GM18867 (cell line): ENCODE measurements around the gene TIFAB.

Experiments
- ATAC-seq: cut with Tn5 transposase; IDR thresholded peaks from one replicate; pipeline ENCODE4 v1.9.1; 2021; ENCODE audit warnings: mild to moderate bottlenecking, moderate library complexity; ENCODE audit not compliant: unreplicated experiment

The TIFAB gene

DNA sequence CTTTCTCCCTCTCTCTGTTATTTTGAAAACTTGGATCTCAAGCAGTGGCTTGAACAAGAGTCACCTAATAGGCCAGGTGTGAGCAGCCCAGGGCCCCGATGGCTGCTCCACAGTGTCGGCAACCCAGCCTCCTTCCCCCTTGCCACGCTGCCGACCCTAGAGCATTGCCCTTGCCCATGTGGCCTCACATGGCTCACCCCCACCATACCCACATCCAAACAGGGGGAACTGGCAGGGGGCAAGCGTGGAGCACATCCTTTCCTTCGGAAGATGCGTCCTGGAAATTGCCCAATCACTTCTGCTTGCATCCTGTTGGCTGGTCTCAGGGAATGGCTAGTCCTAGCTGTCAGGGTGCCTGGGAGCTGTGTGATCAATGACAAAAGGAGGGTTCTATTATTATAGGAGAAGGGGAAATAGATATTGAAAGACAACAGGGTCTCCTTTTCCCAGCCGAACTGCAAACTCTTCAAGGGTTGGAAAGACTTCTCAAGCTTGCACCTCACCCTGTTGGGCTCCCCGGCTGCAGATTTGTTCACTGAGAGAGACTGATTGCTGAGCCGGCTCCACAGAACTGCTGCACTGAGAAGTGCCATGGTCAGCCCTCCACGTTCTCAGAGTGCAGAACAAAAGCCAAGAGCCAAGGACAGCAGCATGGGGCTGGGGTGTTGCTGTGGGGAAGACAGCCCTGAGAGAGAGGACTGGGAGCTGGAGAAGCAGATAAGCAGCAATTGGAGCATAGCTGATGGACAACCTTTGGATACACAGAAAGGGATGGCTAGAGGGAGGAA lies 8.3 kb upstream of the TIFAB start:
- no peak for ATAC-seq

DNA sequence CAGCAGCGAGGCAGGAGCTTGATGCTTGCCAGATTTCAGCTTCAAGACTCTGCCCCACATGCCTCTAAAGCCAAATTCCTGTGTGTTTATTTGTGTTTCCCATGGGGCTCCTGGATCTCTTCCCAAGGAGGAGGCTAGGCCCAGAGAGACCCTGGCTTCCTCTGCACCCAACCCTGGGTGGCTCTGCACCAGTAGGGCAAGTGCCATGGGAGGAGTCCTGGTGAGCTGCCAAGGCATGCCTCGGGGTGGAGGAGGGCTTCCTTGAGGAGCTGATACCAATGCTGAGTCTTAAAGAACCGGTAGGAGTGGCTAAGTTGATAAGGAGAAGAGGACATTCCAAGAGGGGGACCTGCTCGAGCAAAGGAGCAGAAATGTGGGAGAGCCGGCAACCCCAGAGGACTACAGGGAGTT lies 6.8 kb upstream of the TIFAB start:
- no peak for ATAC-seq

DNA sequence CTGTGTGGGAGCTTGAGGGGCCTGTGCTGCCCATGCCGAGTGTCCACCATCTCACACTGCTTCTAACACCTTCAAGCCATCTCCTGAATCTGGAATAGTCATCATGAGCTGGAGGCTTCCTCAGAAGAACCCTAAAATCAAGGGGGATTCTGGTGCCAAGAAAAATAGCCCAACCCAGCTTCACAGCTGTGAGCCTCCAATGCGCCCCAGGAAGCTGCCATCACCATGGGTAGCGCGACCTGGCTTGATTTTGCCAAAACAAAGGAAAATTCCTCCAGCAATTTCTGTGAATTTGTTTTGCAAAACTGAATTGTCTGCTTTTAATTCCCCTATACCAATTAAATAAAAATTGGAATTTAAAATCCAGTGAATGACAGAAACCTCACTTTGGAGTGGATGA lies 6.2 kb upstream of the TIFAB start:
- no peak for ATAC-seq

DNA sequence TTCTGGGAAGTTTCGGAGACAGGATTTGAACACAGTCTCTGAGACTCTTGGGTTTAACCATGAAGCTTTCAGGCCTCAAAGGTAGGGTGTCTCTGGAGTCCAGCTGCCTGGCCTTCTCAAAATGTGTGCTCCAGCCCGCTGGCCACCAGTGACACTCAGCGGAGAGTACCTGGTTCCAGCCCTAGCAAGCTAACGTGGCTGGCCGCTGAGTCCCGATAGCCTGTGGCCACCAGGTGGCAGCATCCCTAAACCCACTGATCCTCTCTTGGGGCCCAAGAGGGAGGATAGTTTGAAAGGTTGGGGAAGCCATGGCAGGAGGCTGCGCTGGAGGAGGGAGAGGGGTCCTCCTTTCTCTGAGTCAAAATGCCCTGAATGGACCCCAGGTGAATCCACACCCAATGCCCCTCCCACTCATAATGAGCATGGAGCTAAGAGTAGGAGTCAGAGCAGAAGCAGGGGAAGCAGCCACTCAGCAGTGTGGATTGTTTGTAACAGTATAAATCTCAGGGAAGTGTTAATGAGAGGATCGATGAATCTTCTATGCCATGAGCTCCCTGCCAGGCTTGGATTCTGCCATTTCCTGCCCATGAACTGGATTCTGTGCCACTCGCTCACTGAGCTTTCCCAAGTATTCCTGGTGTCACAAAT lies 5.4 kb upstream of the TIFAB start:
- ATAC-seq: peak; percentile 73

DNA sequence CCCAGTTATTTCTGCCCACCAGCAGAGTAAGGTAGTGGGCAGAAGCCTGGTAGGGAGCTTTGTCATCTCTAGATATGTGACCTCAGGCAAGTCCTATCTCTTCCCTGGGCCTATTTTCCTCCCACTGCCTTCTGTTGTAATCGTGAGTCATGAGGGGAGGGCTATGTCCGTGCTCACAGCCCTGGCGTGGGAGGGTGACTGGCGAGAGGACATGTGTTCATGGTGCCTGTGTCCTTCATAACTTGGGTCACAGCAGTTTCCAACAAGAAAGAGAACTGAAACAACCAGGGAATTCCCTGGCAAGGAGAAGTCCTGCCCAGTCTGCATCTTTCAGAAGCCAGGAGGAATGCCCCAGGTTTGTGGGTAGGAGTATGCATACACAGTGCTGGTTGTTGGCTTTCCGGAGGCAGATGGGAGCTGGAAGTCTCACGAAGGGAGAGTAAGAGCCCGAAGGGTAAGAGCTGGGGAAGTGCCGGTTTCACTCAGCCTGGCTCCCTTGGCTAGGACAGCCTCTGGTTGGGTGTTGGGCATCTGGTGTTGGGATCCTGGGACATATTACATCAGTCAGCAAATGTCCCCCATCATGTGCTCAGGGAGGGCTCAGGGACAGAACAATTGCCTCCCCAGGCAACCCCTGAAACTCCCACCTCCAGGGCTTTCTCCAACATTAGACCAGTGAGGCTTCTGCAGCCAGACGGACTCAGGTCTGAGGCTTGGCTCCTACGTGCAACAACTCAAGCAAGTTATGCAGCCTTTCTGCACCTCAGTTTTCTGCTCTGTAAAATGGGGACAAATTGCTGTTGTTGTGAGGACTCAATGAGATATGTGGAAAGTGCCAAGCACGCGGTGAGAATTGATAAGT lies 4.3 kb upstream of the TIFAB start:
- peak; percentile 47 for ATAC-seq

DNA sequence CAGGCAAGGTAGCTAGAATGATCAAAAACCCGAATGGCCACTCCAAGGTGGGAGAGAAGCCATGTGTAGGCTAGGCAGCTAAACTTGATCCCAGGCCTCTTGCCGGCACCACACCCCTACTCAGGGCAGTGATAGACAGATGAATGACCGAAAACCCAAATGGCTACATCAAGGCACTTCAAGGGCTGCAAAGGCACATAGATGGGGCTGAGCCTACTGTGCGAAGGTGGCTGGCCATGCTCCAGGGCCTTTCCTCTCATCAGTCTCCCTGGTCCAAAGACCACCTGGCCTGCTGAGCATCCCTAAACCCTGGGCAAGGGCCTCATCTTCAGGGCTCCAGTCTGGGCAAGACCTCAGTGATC lies 3.7 kb upstream of the TIFAB start:
- no peak for ATAC-seq

DNA sequence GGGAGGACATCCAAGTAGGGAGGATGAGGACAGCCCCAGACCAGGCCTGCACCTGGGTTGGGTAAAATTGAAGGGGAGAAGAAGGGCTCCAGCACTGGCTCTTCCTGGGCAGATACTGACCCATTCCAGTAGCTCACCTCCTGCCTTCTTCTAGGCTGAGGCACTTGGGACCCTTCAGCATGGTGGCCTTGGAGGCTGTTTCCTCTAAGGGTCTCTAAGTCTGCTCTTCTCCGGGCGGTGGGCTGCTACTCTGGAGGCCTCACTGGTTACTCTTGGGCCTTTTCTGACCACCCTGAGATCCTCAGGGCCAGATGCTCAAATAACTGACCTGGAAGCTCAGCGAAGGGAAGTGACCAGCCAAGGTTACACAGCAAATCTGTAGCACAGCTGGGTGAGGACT lies 2.8 kb upstream of the TIFAB start:
- no peak for ATAC-seq

DNA sequence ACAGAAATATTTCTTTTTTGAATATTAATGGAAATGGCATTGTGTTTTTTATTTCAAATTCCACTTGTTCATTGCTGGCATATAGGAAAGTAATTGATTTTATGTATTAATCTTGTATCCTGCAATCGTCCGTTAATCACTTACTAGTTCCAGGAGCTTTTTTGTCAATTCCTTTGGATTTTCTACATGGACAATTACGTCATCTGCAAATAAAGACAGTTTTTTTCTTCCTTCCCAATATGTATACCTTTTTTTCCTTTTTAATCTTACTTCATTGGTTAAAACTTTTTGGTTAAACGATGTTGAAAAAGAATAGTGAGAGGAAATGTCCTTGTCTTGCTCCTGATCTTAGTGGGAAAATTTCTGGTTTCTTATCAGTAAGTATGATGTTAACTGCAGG lies 1.5 kb upstream of the TIFAB start:
- ATAC-seq: no peak

DNA sequence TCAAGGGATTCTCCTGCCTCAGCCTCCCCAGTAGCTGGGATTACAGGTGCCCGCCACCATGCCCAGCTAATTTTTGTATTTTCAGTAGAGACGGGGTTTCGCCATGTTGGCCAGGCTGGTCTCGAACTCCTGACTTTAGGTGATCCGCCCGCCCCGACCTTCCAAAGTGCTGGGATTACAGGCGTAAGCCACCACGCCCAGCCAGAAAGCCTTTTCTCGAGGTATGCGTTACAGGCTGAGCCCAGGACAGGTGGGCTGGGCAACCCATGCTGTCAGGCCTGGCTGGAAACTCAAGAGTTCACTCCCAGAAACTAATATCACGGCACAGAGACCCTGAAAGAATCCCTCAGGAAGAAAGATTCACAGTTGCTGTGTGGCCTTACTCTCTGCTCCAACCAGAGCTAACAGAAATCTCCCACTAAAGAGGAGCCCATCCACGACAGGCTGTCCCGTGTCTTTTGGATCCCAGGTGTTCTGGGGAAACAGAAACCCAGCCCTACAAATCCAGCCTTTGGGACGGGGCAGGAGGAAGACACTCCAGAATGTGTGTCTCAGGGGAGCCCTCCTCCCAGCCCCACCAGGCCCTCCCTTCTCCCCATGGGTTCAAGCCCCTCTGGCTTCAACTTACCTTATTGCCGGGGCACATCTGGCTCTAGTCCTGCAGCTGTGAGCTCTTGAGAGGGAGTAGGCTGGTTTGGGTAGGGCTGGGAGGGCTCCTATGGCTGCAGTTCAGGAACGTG lies 400 bp downstream of the TIFAB start:
- ATAC-seq: no peak

DNA sequence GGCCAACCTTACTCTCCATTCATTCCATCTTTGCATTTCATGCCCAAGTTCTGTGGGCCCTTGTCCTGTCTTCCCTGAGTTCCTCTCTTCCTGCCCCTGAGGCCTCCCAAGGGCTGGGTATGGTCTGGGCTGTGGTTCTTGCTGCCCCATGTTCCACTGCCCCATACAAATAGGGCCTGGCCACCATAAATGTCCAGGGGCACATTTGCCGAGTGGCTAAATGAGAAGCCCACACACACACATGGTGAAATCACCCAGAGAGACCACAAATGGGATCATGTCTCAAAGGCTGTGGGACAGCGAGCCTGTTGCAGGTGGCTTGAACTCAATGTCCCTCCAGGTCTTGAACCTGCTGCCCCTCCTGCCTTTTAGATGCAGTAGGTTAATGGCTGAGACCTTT lies 1.2 kb downstream of the TIFAB start:
- ATAC-seq: no peak

DNA sequence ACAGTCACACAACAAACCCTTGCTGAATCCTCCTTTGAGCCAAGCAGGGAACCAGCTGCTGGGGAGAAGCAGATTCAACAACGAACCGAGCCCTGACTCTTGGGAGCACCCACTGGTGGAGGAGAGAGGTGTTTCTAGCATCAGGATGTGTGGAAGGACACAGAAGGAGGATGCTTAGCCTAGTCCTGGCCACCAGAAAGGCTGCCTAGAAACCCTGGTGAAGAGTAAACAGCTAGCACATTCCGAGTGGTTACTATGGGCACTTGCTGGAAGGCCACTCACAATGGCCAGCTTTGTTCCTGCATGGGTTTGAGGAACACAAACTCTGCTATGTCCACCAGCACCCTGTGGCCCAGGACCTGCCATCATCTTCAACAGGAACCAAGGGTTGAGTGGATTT lies 1.8 kb downstream of the TIFAB start:
- ATAC-seq: no peak

DNA sequence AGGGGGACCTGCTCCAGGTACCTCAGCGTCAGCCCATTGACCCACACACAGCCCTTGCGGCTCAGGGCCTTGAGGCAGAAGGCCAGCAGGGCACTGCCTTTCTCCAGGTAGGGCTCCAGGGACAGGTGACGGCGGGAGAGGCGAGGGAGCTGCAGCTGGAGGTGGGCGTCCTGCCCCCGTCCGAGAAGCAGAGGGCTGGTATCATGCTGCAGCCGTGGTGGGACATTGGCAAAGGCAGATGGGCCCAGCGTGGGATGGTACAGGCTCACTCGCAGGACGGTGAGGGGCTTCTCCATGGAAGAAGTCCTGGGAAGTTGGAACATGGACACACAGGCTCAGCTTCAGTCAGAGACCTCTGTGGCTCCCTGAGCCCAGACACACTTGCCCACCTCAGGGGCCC lies 2.5 kb downstream of the TIFAB start:
- no peak for ATAC-seq

DNA sequence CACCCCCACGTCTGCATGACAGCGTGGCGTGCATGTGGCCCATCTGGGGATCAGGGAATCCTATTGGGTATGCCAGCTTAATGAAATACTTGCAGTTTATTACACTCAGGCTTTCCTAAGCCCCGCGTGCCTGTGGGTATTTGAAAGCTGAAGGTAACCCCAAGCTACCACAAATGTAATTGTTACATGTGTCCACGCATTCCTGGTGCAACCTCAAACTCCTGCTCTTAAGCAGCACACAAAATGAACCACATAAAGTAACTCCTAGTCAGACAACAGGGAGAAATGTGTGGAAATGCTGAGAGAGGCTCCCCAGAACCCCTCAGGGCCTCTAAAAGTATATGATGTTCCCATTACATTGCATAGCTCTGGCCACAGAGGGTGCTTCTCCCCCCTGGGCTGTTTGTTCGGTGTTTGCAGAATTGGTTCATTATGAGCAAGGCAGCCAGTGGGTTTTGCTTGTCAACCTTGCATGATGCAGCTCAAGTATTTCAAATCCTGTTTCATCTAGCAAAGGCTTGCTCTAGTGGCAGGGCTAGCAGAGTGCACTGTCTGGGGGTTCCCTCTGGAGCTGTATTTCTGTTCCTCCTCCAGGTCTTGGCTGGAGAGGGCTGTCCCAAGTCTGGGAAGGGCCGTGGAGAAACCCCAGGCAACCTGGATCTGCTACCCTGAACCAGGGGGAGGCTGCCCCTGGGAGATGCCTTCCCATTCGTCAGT lies 3.2 kb downstream of the TIFAB start:
- ATAC-seq: no peak

DNA sequence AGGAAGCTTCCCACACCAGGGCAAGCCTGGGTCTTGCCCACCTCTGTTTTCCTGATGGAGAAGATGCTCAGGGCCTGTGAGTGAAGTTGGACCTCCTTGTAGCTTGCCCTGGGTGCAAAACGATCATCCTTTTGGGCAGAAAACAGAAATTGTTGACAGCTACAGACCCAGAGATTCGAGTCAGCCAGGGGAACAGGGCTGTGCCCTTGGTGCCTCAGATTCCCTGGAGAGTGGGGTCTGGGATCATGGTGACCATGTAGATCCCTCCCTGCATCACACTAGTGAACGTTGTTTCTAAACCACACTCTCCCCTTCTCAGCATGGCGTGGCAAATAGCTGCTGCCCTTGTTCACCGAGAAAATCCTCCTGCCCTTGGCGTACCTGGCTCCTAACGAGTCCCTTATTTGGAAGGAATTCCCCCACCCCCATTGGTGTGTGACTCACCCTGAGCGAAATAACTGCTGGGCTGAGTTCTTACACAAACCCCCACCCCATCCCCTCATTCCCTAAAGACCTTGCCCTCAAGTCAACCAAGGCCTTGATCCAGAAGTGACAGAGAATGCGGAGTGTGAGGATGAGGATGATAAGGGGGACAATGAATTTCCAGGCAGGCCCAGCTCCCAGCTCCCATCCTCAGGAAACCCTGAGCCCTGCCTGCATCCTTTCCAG lies 3.9 kb downstream of the TIFAB start:
- ATAC-seq: no peak

DNA sequence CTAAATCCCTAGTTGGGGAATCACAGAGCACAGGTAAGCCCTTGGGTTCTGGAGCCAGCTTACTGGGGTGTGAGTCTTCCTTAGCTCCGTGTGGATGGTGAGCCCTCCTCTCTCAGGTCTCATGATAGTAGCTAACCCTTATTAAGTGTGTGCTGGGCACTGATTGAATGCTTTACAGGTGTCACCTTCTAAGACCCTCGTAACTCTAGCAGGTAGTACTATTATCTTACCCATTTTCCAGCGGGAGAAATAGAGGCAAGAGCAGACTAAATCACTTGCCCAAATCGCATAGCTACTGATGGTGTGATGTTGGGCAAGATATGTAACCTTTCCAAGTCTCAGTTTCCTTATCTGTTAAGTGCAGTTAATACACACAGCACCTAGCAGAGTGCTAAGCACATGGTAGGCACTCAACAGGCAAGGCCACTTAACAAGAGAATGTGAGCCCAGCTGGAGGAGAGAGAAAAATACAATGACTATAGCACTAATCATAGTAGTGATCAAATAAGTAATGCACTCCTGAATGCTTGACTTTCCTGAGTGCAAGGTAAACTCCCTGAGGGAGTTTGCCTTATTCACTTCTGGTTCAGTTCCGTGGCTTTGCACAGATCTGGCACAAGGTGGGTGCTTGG lies 4.7 kb downstream of the TIFAB start, which contains the start of gene DCANP1:
Gene DCANP1, minus strand, starts transcription at position 51 of the 632 bp plus-strand sequence. CDS start 240 bp downstream, outside the sequence.
- ATAC-seq: no peak

DNA sequence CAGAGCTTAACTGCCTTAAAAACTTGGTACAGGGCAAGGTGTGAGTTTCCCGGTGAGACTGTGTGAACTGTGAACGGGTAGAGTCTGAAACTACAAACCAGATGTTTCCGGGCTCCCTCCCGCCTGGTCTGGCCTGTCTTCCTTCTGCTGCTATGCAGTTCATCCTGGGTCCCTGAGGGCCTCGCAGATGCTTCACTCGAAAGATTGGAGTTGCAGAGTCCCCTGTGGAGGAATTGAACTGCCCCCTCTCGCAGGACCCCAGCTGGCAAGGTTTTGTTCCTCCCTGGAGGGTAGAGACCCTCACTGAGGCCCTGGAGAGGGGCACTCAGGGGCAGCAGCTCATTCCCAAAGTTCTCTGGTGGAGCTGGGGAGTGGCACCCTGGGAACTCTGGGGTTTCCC lies 5.5 kb downstream of the TIFAB start:
- no peak for ATAC-seq

DNA sequence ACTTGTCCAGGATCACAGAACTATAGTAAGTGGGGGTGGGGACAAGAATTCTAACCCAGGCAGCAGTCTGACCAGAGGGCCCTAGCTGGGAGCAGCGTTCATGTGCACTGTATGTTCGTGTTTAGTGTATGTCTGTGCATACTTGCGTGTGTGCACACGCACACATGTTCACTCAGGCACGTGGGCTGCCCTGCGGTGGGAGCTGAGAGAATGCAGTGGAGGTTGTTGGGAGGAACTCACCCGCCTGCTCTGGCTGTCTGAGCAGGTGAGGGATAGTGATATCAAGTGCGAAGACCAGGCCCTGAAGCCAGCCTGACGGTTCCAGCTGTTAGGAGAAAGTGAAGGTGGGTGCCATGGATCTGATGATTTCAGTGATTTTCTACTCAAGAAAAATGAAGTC lies 5.9 kb downstream of the TIFAB start:
- no peak for ATAC-seq

DNA sequence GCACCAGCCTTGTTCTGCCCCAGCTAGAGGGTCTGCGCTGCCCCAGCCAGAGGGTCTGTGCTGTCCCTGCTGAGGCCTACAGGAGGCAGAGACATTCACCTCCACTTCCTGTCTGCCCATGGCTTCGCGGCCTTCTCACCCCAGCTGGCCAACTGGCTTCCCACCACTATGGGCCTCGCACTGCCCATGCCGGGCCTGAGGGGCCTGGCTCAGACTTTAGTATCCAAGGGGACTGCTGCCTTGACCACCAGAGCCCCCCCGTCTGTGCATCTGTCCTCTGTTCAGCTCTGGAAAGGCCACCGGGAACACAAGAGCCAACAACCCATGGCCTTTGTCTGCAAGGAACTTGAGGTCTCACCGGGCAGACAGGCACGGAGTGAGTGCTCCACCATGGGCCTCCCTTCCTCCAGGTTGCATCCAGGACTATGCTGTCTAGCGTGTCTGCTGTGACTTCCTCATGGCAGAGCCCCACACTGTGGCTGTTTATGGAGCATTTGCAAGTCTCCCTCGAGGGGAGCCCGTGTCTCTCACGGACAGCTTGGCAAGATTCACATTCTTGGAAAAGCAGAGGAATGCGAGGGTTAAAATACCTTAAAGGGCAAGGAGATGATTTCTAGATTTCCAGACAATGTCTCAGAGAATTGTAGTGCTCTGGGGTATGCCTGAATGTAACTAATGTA lies 6.7 kb downstream of the TIFAB start:
- no peak for ATAC-seq

DNA sequence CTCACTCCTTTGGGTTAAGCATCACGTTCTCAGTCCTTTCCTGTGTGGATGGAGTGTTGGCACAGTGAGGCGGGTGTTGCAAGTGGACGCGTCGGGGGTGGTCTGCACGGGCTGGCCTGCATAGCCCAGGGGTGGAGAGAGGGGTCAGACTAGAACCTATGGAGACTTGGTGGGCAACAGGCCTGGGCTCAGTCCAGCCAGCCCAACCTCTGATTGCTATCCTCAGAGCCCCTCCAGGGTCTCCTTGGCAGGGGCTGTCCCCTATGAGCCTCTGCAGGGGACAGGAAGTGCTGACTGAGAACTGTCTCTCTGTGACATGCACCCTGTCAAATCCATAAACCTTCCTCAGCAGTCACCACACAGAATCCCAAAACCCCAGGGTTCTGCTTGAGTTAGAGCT lies 7.3 kb downstream of the TIFAB start:
- ATAC-seq: no peak
